HUES6 (cell line): Measurements from ENCODE around the gene ST3GAL2.

Source experiments
- H3K27ac ChIP-seq: 2 replicates; pipeline ENCODE4 v1.7.0; 2013; ENCODE audit warnings: low read depth, mild to moderate bottlenecking, low read length, inconsistent platforms
- H3K27me3 ChIP-seq: 2 replicates; pipeline ENCODE4 v1.6.1; 2013; ENCODE audit warnings: low read length; ENCODE audit not compliant: control insufficient read depth, insufficient read depth
- H3K36me3 ChIP-seq: 2 replicates; pipeline ENCODE4 v1.6.1; 2013; ENCODE audit warnings: low read length; ENCODE audit not compliant: control insufficient read depth, insufficient read depth
- H3K4me1 ChIP-seq: 2 replicates; pipeline ENCODE4 v1.6.1; 2013; ENCODE audit warnings: low read length; ENCODE audit not compliant: control insufficient read depth, insufficient read depth
- H3K4me3 ChIP-seq: 2 replicates; pipeline ENCODE4 v1.5.1; 2013; ENCODE audit warnings: low read depth, low read length
- H3K9ac ChIP-seq: one replicate; pipeline ENCODE4 v1.6.1; 2013; ENCODE audit warnings: mild to moderate bottlenecking, low read length
- H3K9me3 ChIP-seq: 2 replicates; pipeline ENCODE4 v1.6.1; 2013; ENCODE audit warnings: low read depth, low read length; ENCODE audit not compliant: control insufficient read depth, insufficient read depth

The ST3GAL2 gene

DNA sequence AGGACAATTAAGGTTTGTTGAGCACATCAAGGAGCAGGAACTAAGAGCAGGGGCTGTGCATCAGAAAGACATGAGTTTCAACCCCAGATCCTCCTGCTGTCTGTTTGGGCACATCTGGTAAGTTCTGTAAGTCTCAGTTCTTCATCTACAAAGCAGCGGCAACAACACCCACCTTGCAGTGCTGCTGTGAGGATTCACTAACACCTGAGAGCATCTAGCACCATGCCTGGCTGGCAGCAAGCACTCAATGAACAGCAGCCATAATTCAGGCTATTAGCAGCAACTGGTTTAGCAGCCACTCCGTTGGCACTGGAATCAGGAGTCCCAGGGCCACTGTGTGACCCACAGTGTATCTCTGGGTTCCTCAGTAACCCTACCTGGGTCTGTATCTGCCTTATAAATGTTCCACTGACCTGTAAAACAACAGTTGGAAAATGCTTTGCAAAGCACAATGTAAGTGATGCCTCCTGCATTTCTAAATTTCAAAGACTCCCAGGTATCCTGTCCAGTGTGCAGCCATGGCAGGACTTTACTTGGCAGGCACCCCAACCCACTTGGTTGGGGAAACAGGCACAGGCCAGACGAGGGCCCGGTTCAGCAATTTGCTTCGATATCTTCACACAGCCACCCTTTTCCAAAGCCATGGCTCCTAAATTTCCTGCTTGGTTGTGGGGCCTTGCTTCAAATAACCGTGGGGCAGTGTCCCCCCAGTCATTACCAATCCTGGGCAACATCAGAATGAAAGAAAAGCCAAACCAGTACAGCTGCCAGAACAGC lies 4.2 kb downstream of the ST3GAL2 start:
- Histone ChIP-seq H3K9me3 (no peaks in the 10 kb centered on the region), H3K4me3 (no peak overlapping the region), H3K27ac (no peak overlapping the region), H3K36me3 (peaks cover 6% of the 10 kb centered on the region; the same call in 1 of the 2 replicates), H3K27me3 (no peaks in the 10 kb centered on the region), H3K4me1 (peaks cover 61% of the 10 kb centered on the region), H3K9ac (no peak overlapping the region)

DNA sequence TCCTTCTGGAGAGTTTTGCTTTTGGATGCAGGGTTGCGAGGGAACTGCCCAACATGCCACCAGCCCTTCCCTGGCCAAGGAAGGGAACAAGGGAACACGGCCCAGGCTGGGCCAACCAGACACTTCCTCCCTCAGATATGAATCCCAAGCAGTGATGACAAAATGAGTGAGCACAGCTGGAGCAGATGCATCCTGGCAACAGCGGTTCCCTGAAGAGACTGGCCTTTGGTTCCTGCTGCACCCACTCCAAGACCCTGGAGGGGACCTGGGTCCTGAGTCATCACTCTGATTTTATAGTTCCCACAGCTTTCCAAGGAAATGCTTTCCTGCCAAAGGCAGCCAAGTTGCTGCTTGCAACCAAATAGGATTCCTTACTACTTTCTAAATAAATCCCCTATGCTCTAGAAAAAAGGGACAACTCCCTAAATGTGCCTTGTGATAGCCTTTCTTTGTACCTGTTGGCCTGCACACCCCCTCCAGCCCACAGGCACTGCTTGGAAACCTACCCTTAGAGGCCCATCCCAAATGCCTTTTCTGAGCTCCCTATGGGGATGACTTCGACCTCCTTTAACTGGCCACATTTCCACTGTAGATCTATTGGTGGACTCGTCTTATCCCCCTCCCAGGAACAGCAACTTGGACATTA lies 5.3 kb downstream of the ST3GAL2 start:
- no peak overlapping the region for H3K9ac ChIP-seq
- H3K36me3 ChIP-seq: peaks cover 6% of the 10 kb centered on the region; the same call in 1 of the 2 replicates
- H3K27me3 ChIP-seq: no peaks in the 10 kb centered on the region
- peaks cover 67% of the 10 kb centered on the region for H3K4me1 ChIP-seq
- no peak overlapping the region for H3K4me3 ChIP-seq
- peak overlapping the region; percentile 32; the same call in 1 of the 2 replicates for H3K27ac ChIP-seq
- H3K9me3 ChIP-seq: no peaks in the 10 kb centered on the region

DNA sequence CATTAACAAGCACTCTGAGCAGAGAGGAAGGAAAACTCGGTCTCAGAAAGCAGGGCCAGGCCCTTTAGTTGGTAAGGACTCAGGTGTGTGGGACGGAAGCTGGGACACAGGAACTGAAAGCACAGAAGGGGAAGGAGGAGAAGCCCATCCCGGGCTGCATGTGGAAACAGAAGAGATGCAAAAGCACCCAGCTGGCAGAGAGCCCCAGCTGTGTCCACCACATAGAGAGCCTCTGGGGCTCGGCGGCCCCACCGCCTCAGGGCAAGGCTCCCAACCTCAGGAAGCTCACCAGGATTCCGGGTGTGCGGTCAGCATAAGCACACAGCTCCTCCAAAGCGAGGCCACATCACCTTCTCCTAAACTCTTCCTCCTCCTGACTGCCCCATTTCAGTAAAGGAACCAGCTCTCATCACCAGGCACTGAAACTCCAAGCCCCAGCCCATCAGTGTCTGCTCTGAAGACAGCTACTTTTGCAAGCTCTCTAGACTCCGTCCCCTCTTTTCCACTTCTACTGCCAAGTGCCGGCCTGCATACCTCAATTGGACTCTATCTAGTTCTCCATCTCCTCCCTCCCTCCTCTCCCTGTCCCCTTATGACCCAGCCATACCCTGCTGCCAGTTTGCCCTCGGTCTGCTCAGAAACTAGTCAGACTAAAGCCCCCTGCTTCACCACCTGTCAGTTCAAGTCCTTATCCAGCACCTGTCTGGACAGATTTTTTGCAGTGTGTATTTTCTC lies 6.0 kb downstream of the ST3GAL2 start:
- H3K27ac ChIP-seq: peak overlapping the region; percentile 32

DNA sequence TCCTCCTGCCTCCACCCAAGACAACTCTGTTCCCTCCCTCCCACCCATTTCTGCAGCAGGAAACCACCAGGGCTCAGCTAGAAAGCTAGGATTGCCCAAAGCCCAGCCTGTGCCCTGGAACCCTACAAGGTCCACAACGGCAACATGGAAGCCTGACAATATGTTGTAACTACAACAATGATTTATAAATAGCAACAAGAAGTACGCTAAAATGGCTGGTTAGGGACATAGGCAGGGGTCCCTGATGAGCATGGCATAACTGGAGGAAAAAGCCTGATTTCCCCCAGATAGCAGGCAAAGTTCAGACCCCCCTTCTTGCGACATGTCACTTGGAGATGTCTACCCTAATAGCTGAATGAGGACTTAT lies 6.6 kb downstream of the ST3GAL2 start:
- H3K4me1 ChIP-seq: peaks cover 70% of the 10 kb centered on the region
- H3K9ac ChIP-seq: peak overlapping the region; percentile 29
- no peaks in the 10 kb centered on the region for H3K9me3 ChIP-seq
- H3K36me3 ChIP-seq: peaks cover 6% of the 10 kb centered on the region; the same call in 1 of the 2 replicates
- H3K27me3 ChIP-seq: no peaks in the 10 kb centered on the region
- H3K4me3 ChIP-seq: no peak overlapping the region
- H3K27ac ChIP-seq: peak overlapping the region; percentile 32; the same call in 1 of the 2 replicates

More for the DNA sequence above, 6.0 kb downstream of the ST3GAL2 start:
- Histone ChIP-seq H3K36me3 (peaks cover 6% of the 10 kb centered on the region; the same call in 1 of the 2 replicates), H3K9ac (peak overlapping the region; percentile 29), H3K27me3 (no peaks in the 10 kb centered on the region), H3K4me3 (peak overlapping the region; percentile 24; the same call in 1 of the 2 replicates), H3K4me1 (peaks cover 70% of the 10 kb centered on the region), H3K9me3 (no peaks in the 10 kb centered on the region)

DNA sequence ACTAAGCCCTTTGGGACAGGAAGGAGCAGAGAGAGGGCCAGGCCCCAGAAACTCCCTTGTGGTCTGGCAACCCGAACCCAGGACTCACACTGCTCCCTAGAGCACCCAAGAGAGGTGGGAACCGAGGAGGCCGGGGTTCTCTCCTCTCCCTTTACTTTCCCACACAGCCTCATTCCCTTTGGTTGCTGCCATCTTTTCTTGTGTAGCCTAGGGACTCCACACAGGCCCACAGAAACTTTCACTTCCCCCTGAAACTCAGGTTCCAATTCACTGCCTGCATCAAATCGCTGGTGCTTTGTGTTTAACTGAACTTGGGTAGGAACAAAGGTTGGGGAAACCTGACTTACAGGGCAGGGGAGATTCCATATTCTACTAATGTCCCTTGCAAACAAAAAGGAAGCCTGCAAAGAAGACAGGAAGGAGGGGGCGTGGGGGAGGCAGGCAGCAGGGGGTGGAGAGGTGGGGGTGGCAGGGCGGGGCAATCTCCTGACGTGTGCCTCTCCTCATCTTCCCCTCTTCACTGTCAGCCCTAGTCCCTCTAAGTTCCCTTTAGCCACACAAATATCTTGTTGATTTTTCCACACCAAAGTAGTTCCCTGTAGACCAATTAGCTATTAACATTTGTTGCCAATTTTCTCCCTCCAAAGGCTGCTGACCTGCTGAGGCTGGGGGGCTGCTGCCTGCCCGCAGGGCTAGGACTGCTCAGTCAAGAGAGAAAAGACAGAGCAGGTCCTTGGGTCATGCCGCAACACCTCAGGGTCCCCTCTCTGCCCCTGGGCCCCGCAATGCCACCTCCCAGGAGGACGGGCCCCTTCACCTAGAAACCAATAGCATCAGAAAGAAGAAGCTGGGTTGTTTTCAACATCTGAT lies 8.0 kb downstream of the ST3GAL2 start:
- Histone ChIP-seq H3K27ac (peak overlapping the region; percentile 80), H3K27me3 (no peaks in the 10 kb centered on the region), H3K9me3 (no peaks in the 10 kb centered on the region), H3K9ac (peak overlapping the region; percentile 70), H3K4me1 (peaks cover 57% of the 10 kb centered on the region), H3K4me3 (peak overlapping the region; percentile 37; the same call in 1 of the 2 replicates), H3K36me3 (peaks cover 6% of the 10 kb centered on the region; the same call in 1 of the 2 replicates)

DNA sequence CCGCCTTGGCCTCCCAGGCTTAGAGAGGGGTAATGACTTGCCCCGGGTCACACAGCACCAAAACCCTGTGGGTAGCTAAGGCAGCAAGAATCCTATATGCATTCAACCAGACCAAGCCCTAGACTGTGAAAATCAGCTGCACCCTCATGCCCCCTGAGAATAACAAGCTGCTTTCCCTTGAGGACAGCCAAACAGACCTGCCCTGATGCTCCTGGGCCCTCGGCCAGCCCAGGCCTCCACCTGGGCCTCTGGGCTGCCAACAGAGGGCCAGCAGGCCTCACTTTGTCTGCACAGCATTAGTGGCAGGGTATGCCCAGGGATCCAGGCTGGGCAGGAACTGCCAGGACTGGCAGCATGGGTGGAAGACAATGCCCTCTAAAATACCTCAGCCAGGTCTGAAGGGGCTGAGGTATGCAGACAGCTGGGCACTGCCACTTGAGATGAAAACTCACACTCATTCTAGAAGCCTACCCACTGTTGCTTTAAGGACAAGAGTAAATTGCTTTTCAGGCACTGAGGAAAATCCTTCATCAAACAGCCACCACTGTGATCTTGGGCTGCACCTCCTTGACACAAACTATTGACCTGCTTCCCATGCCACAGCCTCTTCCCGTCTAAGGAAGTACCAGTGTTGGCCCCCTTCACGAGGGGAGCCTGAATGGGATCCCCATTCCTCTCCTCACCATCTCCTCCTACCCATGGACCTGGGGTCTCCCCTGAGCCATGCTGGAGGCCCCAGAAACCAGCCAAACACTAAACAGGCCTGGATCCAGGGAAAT lies 8.8 kb downstream of the ST3GAL2 start:
- peak overlapping the region; percentile 37; the same call in 1 of the 2 replicates for H3K4me3 ChIP-seq
- no peaks in the 10 kb centered on the region for H3K9me3 ChIP-seq
- H3K4me1 ChIP-seq: peaks cover 57% of the 10 kb centered on the region
- peak overlapping the region; percentile 80 for H3K27ac ChIP-seq
- peaks cover 6% of the 10 kb centered on the region; the same call in 1 of the 2 replicates for H3K36me3 ChIP-seq
- peak overlapping the region; percentile 70 for H3K9ac ChIP-seq
- H3K27me3 ChIP-seq: no peaks in the 10 kb centered on the region

DNA sequence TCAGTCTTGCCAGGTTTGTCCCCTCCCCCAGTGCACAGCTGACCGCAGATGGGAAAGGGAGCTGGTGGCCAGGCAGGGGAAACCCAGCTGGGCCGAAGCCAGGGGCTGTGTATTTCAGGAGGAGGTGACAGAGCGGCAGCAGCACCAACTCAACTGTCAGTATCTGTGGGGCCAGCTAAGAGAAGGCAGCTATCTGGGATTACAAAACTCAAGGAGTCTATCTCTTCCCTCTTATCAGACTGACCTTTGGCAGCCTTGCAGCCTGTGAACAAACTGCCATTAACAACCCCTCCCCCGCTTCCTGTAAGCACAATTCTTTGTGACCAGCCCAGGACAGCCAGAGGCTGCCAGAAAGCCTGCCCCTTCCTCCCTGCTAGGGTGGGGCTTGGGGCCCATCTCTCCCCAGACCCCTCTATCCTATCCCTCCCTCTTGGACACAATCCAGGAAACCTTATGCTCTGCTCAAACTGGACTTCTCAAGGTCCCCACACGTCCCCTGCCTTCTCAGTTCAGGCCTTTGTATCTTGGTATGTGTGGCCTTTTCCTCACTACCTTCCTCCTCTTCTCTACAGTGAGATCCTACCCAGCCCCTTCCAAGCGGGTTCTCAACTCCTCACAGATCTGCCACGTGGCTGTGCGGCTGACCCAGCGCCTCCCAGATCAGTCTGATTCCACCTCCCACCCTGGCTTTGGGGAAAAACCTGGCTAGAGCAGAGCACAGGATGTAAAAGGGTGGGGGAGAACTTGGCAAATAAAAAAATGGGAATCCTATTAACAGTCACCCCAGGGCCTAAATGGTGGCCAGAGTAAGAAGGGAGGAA lies 10.5 kb downstream of the ST3GAL2 start:
- Histone ChIP-seq H3K27me3 (no peaks in the 10 kb centered on the region), H3K27ac (peak overlapping the region; percentile 85), H3K36me3 (peaks cover 5% of the 10 kb centered on the region; the same call in 1 of the 2 replicates), H3K9ac (peak overlapping the region; percentile 81), H3K9me3 (no peaks in the 10 kb centered on the region), H3K4me3 (peak overlapping the region; percentile 31; the same call in 1 of the 2 replicates), H3K4me1 (peaks cover 47% of the 10 kb centered on the region)

DNA sequence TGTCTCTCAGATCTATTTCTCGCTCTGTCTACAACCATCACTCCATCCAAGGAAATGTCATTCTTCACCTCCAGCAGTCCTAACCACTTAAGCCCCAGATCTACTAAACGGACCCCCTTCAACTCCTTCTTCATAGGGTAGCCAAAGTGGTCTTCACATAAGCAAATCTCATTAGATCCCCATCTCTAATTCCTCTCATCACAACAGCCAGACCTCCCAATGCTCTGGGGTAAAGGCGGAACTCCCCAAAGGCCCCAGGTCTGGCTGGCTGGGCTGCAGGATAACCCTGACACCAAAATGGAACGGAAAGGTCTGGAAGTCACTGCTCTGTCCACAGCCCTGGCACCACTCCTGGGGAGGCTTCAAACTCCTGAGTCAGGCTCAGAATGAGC lies 11.1 kb downstream of the ST3GAL2 start:
- Histone ChIP-seq H3K9me3 (no peaks in the 10 kb centered on the region), H3K9ac (peak overlapping the region; percentile 81), H3K27ac (peak overlapping the region; percentile 85; the same call in 1 of the 2 replicates), H3K4me3 (peak overlapping the region; percentile 31; the same call in 1 of the 2 replicates), H3K4me1 (peaks cover 44% of the 10 kb centered on the region), H3K27me3 (no peaks in the 10 kb centered on the region), H3K36me3 (peaks cover 5% of the 10 kb centered on the region; the same call in 1 of the 2 replicates)

DNA sequence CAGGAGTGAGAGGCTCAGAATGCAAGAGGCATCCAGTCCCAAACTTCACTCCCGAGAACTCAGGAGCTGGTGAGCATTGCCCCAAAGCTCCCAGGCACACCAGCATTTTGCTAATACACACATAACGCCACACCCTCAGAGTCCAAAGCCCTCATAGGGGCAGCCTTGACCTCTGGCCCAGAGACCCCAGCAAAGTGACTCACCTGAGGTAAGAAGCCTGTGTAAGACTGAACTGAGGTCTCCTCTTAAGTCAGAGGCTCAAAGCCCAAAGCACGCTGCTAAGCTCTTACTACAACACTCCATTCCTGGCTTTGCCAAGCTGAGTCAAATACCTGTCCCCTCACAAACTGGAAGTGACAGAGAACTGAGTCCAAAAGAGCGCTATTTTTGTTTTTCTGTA lies 16.4 kb downstream of the ST3GAL2 start:
- Histone ChIP-seq H3K27me3 (no peaks in the 10 kb centered on the region), H3K36me3 (peaks cover 10% of the 10 kb centered on the region), H3K4me1 (peaks cover 44% of the 10 kb centered on the region), H3K9me3 (no peaks in the 10 kb centered on the region), H3K9ac (no peak overlapping the region), H3K4me3 (no peak overlapping the region), H3K27ac (no peak overlapping the region)
